Measurements from ENCODE around the gene AIP. TPM values are rescaled to one million over a fixed set of nuclear protein-coding genes. Genes with fewer than 3 reads are reported as not detected.
"Not testable (repeated sequence)": the region's sequence is repeated elsewhere in the genome, so short reads cannot be mapped to it uniquely, and the experiment has no call there.

AIP gene
- total RNA-seq, 1 experiment from 2014 or later: 40.8 TPM

DNA sequence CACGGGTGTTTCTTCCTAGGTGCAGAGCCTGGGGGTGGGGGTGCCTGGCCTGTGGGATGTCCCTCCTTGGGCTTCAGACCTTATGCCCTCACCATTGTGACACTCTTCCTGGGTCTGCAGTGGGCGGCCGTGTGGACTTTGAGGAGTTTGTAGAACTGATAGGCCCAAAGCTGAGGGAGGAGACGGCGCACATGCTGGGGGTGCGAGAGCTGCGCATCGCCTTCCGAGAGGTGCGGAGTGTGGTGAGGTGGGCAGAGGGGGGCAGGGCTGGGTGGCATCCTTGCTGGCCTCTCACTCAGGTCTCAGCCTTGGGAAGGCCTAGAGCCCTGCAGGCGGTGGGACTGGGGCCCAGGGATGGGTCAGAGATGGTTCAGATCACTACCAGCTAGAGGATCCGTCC is 25.4 kb upstream of the AIP start:
- H3K4me3 ChIP-seq (ENCODE audit: insufficient read depth, low read depth, low read length): no peak overlapping the region
- peak; percentile 23 for DNase-seq
- no peaks in the 10 kb centered on the region for H3K36me3 ChIP-seq (replicated peaks; ENCODE audit: control insufficient read depth, insufficient read depth, low read length)
- H3K27me3 ChIP-seq (ENCODE audit: control insufficient read depth, insufficient read depth, low read length): no peaks in the 10 kb centered on the region

GRCh38 chr11:67458266-67458665 is 24.6 kb upstream of the AIP start:
- Histone ChIP-seq H3K36me3 (replicated peaks; ENCODE audit: control insufficient read depth, insufficient read depth, low read length) (no peaks in the 10 kb centered on the region), H3K27me3 (ENCODE audit: control insufficient read depth, insufficient read depth, low read length) (no peaks in the 10 kb centered on the region), H3K4me3 (ENCODE audit: insufficient read depth, low read depth, low read length) (no peak overlapping the region)
- peak; percentile 46 for DNase-seq

DNA sequence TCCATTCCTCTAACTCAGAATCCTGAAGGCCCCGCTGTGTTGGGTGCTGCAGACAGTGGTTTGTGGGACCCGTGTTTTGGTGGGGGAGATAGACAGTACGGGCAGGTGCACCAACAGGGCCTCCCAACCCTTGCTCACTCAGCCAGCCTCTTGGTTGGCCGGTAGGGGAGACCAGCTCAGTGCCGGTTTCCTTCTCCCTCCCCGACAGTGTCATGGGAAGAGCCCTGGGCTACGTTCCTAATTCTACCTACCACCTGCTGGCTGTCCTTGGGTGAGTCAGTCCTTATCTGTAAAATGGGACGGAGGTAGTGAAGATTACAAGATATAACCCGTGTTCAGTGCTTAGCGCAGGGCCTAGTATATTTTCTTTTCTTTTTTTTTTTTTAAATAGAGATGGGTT is 19.6 kb upstream of the AIP start:
- Histone ChIP-seq H3K4me3 (ENCODE audit: insufficient read depth, low read depth, low read length) (no peak overlapping the region), H3K36me3 (replicated peaks; ENCODE audit: control insufficient read depth, insufficient read depth, low read length) (no peaks in the 10 kb centered on the region), H3K27me3 (ENCODE audit: control insufficient read depth, insufficient read depth, low read length) (no peaks in the 10 kb centered on the region)
- peak; percentile 20 for DNase-seq

GRCh38 chr11:67463680-67464410 is 19.0 kb upstream of the AIP start:
- H3K36me3 ChIP-seq (replicated peaks; ENCODE audit: control insufficient read depth, insufficient read depth, low read length): no peaks in the 10 kb centered on the region
- DNase-seq: peak; percentile 67
- H3K4me3 ChIP-seq (ENCODE audit: insufficient read depth, low read depth, low read length): peak overlapping the region; percentile 37
- no peaks in the 10 kb centered on the region for H3K27me3 ChIP-seq (ENCODE audit: control insufficient read depth, insufficient read depth, low read length)

- DNase-seq: peak; percentile 99
- peak overlapping the region; percentile 80 for H3K4me3 ChIP-seq (ENCODE audit: insufficient read depth, low read depth, low read length)
- H3K36me3 ChIP-seq (replicated peaks; ENCODE audit: control insufficient read depth, insufficient read depth, low read length): no peaks in the 10 kb centered on the region
- H3K27me3 ChIP-seq (ENCODE audit: control insufficient read depth, insufficient read depth, low read length): no peaks in the 10 kb centered on the region
These were observed 18.2 kb upstream of the AIP start for GRCh38 chr11:67464411-67465188.

DNA sequence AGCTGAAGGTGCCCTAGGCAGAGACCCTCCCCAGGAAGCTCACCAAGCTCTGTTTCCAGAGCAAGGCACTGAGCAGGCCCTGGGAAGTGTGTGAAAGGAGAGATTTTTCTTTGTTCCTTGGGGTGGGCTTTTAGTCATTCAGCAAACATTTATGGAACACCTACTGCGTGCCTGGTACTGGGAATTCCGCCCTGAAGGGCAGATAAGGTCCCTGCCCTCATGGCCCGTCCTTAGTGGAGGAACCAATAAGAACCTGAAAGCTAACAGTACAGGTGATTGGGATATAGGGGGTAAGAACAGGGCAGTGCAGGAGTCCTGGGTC is 17.7 kb upstream of the AIP start:
- Histone ChIP-seq H3K4me3 (ENCODE audit: insufficient read depth, low read depth, low read length) (peak overlapping the region; percentile 80), H3K36me3 (replicated peaks; ENCODE audit: control insufficient read depth, insufficient read depth, low read length) (no peaks in the 10 kb centered on the region), H3K27me3 (ENCODE audit: control insufficient read depth, insufficient read depth, low read length) (no peaks in the 10 kb centered on the region)
- DNase-seq: no peak

DNA sequence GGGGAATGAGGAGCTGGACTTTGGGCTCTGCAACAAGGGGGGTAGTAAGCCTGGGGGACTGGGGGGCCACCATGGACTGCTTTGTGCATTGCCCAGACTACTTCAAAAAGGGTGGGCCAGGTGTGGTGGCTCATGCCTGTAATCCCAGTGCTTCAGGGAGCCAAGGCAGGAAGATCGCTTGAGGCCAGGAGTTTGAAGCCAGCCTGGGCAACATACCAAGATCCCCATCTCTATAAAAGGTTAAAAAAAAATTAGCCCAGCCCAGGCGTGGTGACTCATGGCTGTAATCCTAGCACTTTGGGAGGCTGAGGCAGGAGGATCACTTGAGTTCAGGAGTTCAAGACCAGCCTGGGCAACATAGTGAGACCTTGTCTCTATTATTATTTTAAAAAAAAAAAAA is 17.3 kb upstream of the AIP start:
- not testable (repeated sequence) for H3K27me3 ChIP-seq (ENCODE audit: control insufficient read depth, insufficient read depth, low read length); DNase-seq; H3K36me3 ChIP-seq (replicated peaks; ENCODE audit: control insufficient read depth, insufficient read depth, low read length)
- H3K4me3 ChIP-seq (ENCODE audit: insufficient read depth, low read depth, low read length): peak overlapping the region; percentile 80

DNA sequence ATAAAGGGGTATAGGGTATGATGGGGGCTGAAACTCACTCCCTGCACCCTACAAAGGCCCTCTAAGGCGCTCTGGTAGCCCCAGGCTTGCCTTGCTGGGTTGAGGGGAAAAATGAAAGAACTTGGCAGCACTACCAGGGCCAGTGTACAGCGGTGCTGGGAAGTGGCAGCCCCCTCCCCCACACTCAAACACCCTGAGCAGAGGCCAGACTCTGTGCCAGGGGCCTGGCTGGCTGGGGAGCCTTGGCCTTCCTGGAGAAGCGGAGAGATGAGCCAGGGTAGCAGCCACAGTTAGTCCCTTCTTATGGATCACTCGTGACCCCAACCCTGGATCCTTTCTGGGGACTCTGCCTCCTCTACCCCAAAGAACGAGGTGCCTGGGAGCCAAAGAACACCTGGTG is 16.5 kb upstream of the AIP start:
- no peaks in the 10 kb centered on the region for H3K36me3 ChIP-seq (replicated peaks; ENCODE audit: control insufficient read depth, insufficient read depth, low read length)
- DNase-seq: peak; percentile 30

GRCh38 chr11:67466962-67467771 is 15.7 kb upstream of the AIP start:
- DNase-seq: peak; percentile 61
- H3K27me3 ChIP-seq (ENCODE audit: control insufficient read depth, insufficient read depth, low read length): no peaks in the 10 kb centered on the region
- H3K36me3 ChIP-seq (replicated peaks; ENCODE audit: control insufficient read depth, insufficient read depth, low read length): no peaks in the 10 kb centered on the region
- H3K4me3 ChIP-seq (ENCODE audit: insufficient read depth, low read depth, low read length): no peak overlapping the region

More for the DNA sequence above, 16.5 kb upstream of the AIP start:
- no peak overlapping the region for H3K4me3 ChIP-seq (ENCODE audit: insufficient read depth, low read depth, low read length)
- H3K27me3 ChIP-seq (ENCODE audit: control insufficient read depth, insufficient read depth, low read length): no peaks in the 10 kb centered on the region

- DNase-seq: peak; percentile 61
These were observed 14.8 kb upstream of the AIP start for GRCh38 chr11:67468056-67468455.

DNA sequence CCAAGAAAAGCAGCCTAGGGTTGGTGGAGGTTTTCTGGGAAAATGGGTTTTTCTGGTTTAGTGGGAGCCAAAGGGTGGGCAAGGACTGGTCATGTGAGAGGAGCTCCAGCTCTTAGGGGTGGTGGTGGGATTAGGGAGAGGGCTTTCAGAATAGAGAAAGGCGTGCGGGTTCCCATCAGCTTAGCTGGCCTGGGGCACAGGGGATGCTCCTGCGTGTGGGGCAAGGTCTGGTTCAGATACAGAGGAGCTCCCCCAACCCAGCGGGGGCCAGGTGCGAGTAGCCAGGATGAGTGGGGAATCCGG is 14.4 kb upstream of the AIP start:
- Histone ChIP-seq H3K4me3 (ENCODE audit: insufficient read depth, low read depth, low read length) (peak overlapping the region; percentile 83), H3K36me3 (replicated peaks; ENCODE audit: control insufficient read depth, insufficient read depth, low read length) (no peaks in the 10 kb centered on the region), H3K27me3 (ENCODE audit: control insufficient read depth, insufficient read depth, low read length) (no peaks in the 10 kb centered on the region)
- no peak for DNase-seq

More at GRCh38 chr11:67468056-67468455, 14.8 kb upstream of the AIP start:
- H3K27me3 ChIP-seq (ENCODE audit: control insufficient read depth, insufficient read depth, low read length): no peaks in the 10 kb centered on the region
- H3K36me3 ChIP-seq (replicated peaks; ENCODE audit: control insufficient read depth, insufficient read depth, low read length): no peaks in the 10 kb centered on the region
- peak overlapping the region; percentile 83 for H3K4me3 ChIP-seq (ENCODE audit: insufficient read depth, low read depth, low read length)

DNA sequence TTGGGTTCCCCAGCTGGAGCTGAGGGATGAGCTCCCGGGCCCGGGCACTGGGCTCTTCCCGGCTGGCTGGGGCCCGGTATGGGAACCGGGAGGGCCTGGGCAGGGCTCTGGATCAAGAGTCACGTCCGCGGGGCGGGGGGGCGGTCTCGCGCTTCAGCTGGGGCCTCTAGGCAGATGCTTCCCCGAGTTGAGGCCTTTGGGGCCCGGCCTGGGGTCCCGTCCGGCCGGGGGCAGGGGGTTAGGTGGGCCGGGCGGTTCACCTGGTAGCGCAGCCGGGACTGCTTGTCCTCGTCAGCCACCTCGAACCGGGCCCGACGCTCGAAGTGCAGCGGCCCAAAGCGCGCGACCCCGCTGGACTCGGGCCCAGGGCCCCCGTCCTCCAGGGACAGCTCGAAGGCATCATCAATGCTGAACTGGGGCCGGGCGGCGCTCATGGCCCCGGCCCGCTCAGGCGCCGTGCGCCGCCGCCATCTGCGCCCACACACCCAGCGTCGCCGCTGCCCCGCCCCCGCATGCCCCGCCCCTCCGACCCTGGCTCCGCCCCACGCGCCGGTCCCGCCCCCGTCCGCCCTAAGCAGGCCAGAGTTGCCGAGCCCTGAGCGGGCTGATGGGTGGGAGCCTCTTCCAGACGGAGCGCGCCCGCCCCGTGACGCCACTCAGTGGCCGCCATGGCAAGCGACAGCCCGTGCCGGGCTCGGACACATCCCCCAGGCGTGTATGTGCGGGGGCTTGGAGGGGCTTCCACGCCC is 13.9 kb upstream of the AIP start, which contains the start of gene TMEM134:
TSS of gene TMEM134 (minus strand) at position 493 of the 749 bp plus-strand sequence. CDS start at position 434, 59 bp downstream.
- Histone ChIP-seq H3K36me3 (replicated peaks; ENCODE audit: control insufficient read depth, insufficient read depth, low read length) (no peaks in the 10 kb centered on the region), H3K27me3 (ENCODE audit: control insufficient read depth, insufficient read depth, low read length) (no peaks in the 10 kb centered on the region), H3K4me3 (ENCODE audit: insufficient read depth, low read depth, low read length) (peak within 1 kb of the TSS; percentile 83)
- DNase-seq: peak; percentile 99

DNA sequence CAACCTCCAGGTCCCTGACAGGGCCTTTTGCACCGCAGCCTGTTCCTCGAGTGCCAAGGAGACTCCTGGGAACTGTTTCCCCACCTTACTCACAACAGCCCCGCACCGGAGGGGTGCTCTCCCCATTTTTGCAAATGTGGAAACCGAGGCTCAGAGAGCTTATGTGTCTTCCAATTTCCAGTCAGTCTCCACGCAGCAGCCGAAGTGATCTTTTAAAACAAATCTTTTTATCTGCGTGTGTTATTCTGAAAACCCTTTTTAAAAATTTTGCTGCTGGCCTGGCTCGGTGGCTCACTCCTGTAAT is 13.4 kb upstream of the AIP start:
- H3K27me3 ChIP-seq (ENCODE audit: control insufficient read depth, insufficient read depth, low read length): no peaks in the 10 kb centered on the region
- no peaks in the 10 kb centered on the region for H3K36me3 ChIP-seq (replicated peaks; ENCODE audit: control insufficient read depth, insufficient read depth, low read length)
- H3K4me3 ChIP-seq (ENCODE audit: insufficient read depth, low read depth, low read length): peak overlapping the region; percentile 53
- DNase-seq: no peak

DNA sequence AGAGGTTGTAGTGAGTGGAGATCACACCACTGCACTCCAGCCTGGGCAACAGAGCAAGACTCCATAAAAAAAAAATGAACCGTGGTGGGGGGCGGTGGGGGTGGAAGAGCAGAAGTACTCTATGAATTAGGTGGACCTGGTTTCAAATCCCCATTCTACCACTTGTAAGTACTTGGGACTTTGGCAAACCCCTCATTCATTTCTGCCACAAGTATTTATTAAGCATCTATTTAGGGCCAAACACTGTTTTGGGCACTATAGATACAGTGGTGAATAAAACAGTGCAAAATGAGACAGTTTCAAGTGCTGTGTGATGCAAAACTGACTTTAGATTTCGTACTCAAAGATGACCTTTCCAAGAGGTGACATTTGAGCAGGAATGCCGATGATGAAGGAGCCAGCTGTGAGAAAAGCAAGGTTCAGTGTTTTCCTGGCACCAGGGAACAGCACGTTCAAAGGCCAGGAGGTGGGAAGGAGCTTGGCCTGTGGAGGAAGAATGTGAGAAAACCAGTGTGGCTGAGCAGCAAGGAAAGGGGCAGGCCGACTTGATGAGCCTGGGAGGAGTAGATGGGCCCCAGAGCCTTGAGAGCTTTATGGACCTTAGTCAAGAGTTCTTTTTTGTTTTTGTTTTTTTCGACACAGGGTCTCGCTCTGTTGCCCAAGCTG is 12.4 kb upstream of the AIP start:
- DNase-seq: peak; percentile 16
- Histone ChIP-seq H3K27me3 (ENCODE audit: control insufficient read depth, insufficient read depth, low read length) (no peaks in the 10 kb centered on the region), H3K36me3 (replicated peaks; ENCODE audit: control insufficient read depth, insufficient read depth, low read length) (no peaks in the 10 kb centered on the region), H3K4me3 (ENCODE audit: insufficient read depth, low read depth, low read length) (no peak overlapping the region)

All from H7 (cell line).